ENCODE data around the gene ZNF423. TPM values are rescaled to one million over a fixed set of nuclear protein-coding genes. Genes with fewer than 3 reads are reported as not detected.
A peak's percentile ranks its signal among the peaks of the same experiment; 100 is the strongest.

Gene ZNF423
- total RNA-seq, 1 donor from 2014 or later = 49.8 TPM

DNA sequence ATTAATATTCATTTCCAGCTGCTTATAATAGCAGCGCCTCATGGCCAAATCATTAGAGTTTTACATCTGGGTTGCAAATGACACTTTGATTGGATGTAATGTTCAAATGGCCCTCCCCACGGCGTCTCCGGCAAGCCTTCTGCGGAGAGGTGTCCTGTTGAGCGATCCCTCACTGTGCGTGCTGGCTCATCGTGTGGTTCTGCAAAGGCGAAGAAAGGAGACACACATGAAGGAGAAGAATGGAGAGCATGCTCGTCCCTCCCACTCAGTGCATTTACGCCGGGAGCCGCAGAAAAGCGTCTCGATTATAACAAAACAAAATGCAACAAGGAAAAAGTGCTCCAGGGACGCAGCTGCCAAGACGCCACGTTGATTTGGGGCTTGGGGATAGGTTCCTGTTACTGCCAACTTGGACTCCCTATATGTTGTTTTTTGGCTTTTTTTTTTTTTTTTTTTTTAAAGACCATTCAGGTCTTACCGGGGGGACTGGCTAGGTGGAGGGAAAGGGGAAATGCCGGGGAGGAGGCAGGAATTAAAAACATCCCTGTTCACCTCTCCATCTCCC is 364.7 kb downstream of the ZNF423 start:
- no peak overlapping the region for H3K4me3 Mint-ChIP-seq (ENCODE audit: low read depth)
- no peaks in the 10 kb centered on the region for H3K9me3 Mint-ChIP-seq (ENCODE audit: low read depth)
- no peak overlapping the region for H3K27ac Mint-ChIP-seq
- TF ChIP-seq, protein P1, sequence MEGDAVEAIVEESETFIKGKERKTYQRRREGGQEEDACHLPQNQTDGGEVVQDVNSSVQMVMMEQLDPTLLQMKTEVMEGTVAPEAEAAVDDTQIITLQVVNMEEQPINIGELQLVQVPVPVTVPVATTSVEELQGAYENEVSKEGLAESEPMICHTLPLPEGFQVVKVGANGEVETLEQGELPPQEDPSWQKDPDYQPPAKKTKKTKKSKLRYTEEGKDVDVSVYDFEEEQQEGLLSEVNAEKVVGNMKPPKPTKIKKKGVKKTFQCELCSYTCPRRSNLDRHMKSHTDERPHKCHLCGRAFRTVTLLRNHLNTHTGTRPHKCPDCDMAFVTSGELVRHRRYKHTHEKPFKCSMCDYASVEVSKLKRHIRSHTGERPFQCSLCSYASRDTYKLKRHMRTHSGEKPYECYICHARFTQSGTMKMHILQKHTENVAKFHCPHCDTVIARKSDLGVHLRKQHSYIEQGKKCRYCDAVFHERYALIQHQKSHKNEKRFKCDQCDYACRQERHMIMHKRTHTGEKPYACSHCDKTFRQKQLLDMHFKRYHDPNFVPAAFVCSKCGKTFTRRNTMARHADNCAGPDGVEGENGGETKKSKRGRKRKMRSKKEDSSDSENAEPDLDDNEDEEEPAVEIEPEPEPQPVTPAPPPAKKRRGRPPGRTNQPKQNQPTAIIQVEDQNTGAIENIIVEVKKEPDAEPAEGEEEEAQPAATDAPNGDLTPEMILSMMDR (IDR thresholded peaks at IDR 0.05; ENCODE audit: unreplicated experiment) = no peak
- peaks cover 2% of the 10 kb centered on the region for H3K36me3 Mint-ChIP-seq (ENCODE audit: insufficient read depth)
- no peaks in the 10 kb centered on the region for H3K4me1 Mint-ChIP-seq (ENCODE audit: low read depth)
- H3K27me3 Mint-ChIP-seq = no peaks in the 10 kb centered on the region
- no peak for DNase-seq (ENCODE audit: low spot score, unreplicated experiment)

DNA sequence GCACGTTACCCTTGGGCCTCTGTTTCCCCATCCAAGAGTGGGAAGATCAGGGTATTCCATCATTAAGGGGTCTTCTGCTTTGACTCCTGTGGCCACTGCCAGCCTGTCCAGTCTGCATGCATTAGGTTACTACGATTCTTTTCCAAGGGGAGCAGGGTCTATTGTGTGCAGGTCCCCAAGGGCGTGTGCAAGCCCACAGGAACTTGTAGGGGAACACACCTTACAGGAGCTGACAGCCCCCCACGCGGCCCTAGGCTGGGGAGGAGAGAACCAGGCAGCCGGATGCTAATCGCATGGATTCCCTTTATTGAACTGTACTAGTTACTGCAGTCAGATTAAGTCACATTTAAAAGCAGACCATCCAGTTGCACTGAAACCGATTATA is 365.6 kb downstream of the ZNF423 start:
- Mint-ChIP-seq H3K27ac (no peak overlapping the region), H3K27me3 (no peaks in the 10 kb centered on the region), H3K4me1 (ENCODE audit: low read depth) (no peaks in the 10 kb centered on the region), H3K4me3 (ENCODE audit: low read depth) (no peak overlapping the region), H3K36me3 (ENCODE audit: insufficient read depth) (peaks cover 2% of the 10 kb centered on the region), H3K9me3 (ENCODE audit: low read depth) (no peaks in the 10 kb centered on the region)
- DNase-seq (ENCODE audit: low spot score, unreplicated experiment) = no peak
- TF ChIP-seq, protein P1 (IDR thresholded peaks at IDR 0.05; ENCODE audit: unreplicated experiment) = no peak

DNA sequence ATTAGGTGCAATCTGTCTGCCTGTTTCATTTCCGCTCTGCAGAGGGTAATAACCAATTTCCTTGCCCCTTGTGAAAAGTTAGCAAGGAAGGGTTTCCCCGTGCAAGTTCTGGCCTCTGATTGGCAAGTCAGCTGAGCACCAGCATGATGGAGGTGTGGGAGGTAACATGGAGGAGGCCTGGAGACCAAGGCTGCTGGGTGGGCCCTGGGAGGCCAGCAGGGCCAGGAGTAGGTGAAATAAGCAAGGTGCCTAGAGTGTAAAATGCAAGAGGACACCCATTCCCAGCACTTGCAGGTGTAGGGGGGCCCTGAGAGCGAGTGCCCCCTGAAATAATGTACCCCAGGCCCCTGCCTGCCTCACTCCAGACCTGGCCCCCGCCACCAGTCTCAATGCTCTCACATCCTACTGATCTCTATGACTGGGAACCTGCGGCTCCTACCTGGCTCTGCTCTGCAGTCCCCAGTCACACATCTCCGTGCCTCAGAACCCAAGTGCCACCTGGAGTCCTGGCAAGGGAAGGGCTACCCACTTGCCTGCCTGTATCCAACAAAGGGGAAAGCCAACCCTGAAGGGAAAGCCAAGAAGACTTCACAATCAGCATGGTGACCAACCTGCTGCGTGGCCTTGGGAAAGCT is 366.1 kb downstream of the ZNF423 start:
- no peaks in the 10 kb centered on the region for H3K9me3 Mint-ChIP-seq (ENCODE audit: low read depth)
- H3K4me1 Mint-ChIP-seq (ENCODE audit: low read depth) = no peaks in the 10 kb centered on the region
- H3K36me3 Mint-ChIP-seq (ENCODE audit: insufficient read depth) = peaks cover 2% of the 10 kb centered on the region
- no peak overlapping the region for H3K4me3 Mint-ChIP-seq (ENCODE audit: low read depth)
- DNase-seq (ENCODE audit: low spot score, unreplicated experiment) = no peak
- H3K27ac Mint-ChIP-seq = no peak overlapping the region
- H3K27me3 Mint-ChIP-seq = no peaks in the 10 kb centered on the region
- TF ChIP-seq, protein P1 (IDR thresholded peaks at IDR 0.05; ENCODE audit: unreplicated experiment) = no peak

DNA sequence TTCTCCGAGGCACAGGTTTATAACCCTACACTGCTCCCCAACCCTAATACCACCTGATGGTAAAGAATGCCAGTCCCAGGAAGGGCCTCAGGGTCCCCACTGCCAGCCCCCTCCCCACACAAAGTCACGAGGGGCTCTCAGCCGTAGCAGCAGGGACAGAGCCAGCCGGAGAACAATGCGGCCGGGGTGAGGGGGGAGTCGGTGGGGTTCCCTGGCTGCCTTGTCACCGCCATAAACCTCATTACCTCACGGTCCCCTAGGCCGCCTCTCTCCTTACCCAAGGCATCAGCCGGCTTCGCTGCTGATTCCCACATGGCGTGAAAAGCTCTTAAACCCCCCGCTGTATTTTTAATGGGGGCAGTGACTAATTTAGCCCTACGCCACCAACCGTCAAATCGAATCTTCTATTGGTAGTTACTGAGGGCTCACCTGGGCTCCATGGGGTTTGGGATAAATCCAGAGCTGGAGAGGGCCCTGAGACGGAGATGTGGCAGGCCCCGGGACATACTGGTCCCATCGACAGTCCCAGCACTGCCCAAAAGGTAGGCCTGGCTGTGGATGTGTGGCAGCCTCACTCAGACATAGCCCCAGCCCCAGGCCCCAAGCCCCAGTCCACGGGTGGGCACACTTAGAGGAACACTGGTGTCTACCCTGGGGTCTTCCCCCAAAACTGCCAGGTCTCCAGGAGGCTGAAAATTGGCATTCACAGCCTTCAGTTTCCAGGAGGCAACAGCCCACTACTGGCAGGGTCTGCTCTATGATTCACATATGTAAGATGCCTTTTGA is 367.0 kb downstream of the ZNF423 start:
- Mint-ChIP-seq H3K27ac (no peak overlapping the region), H3K36me3 (ENCODE audit: insufficient read depth) (peaks cover 2% of the 10 kb centered on the region), H3K27me3 (no peaks in the 10 kb centered on the region), H3K9me3 (ENCODE audit: low read depth) (no peaks in the 10 kb centered on the region), H3K4me3 (ENCODE audit: low read depth) (no peak overlapping the region), H3K4me1 (ENCODE audit: low read depth) (no peaks in the 10 kb centered on the region)
- no peak for DNase-seq (ENCODE audit: low spot score, unreplicated experiment)
- TF ChIP-seq, protein P1 (IDR thresholded peaks at IDR 0.05; ENCODE audit: unreplicated experiment) = no peak

DNA sequence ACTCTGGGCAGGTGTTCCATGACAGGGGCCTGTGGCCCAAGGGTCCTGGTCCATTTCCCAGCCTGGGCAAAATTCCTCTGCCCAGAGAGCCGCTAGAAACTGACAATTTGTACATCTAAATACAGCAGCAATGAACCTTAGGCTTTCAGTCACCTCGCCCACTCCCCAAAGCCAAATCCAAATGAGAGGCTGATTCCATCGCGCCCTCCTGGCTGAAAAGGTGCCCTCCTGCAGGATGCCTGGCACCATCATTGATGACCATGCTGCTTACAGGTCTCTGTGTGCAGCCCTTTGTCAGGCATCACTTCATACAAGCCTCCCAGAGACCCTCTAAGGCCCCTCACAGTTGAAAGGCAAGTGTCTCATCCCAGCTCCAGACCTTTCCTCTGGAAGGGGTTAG is 367.6 kb downstream of the ZNF423 start:
- TF ChIP-seq, protein P1 (IDR thresholded peaks at IDR 0.05; ENCODE audit: unreplicated experiment) = no peak
- no peaks in the 10 kb centered on the region for H3K9me3 Mint-ChIP-seq (ENCODE audit: low read depth)
- H3K27ac Mint-ChIP-seq = peak overlapping the region; percentile 67
- DNase-seq (ENCODE audit: low spot score, unreplicated experiment) = no peak
- no peaks in the 10 kb centered on the region for H3K27me3 Mint-ChIP-seq
- no peak overlapping the region for H3K4me3 Mint-ChIP-seq (ENCODE audit: low read depth)
- H3K36me3 Mint-ChIP-seq (ENCODE audit: insufficient read depth) = peaks cover 2% of the 10 kb centered on the region
- no peaks in the 10 kb centered on the region for H3K4me1 Mint-ChIP-seq (ENCODE audit: low read depth)
